T-helper 9 cell (primary cell): ENCODE measurements around the gene CD47.

Experiments
- DNase-seq: peaks from one replicate; pipeline ENCODE4 v3.0.0-alpha.2; 2020

The CD47 gene

DNA sequence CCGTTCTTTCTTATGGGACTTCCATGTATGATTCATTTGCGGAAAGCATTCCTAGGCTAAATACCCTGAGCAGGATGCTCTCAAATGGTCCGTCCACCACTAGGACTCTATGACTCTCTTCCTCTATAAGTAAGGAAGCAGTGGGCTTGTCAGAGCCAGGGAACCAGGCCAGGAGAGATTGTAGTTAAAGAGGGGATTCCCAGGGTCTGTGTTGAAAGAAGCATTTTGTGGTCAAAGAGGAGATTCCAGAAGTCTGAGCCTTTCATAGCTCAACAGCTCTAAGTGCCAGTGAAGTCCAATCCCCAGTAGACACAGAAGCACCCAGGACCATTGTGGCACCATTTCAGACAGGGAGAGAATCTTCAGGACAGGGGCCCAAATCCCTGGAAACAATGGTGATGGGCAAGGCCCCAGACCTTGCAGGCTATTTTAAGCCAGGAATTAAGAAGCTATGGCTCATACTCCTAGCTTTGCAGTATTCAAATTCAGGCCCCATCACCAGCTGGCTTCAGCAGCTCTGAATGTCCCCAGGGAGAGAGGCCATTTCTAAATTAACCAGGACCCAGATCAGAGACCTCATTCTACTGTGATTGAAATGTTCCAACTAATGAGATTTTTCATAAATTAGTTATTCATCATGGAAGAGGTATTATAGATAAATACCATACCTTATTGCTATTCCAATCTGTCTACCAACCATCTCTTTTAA lies 81.7 kb downstream of the CD47 start:
- DNase-seq: no peak

DNA sequence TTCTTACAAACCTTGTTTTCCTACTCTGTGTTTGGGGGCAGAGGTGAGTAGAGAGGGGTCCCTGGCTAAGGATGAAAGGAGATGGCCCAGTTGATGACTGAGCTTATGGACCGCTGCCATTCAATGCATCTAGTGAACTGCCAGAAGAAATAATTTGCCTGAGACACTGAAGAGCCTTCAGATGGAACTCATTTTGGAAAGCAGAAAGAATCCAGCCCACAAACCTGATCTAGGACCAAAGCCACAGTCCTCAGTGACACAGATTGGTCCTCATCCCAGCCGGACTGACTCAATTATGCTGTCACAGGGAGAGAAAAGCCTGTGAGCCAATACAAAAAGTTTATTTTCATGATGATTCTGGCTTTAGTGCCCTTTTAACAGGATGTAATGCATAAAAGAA lies 82.7 kb downstream of the CD47 start:
- DNase-seq: no peak

DNA sequence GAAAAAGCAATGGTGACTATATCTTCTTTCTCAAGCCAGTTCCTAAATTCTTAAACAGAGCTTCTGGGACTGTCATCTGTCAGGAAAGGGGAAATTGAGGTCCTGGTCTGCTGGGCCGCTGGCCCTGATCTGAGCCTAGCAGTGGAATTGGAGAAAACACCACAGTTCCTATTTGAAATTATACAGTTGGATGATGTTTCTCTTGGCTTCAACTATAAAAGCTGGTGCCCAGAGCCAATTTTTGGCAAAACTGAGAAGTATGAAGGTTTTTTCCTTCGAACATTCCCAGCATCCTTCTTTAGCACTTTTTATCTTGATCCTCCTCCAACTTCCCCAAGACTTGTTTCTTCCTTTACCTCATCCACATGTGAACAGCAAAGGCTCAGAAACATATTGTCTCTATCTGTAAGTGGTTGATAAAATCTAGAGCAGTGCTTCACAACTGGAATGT lies 83.9 kb downstream of the CD47 start:
- no peak for DNase-seq

DNA sequence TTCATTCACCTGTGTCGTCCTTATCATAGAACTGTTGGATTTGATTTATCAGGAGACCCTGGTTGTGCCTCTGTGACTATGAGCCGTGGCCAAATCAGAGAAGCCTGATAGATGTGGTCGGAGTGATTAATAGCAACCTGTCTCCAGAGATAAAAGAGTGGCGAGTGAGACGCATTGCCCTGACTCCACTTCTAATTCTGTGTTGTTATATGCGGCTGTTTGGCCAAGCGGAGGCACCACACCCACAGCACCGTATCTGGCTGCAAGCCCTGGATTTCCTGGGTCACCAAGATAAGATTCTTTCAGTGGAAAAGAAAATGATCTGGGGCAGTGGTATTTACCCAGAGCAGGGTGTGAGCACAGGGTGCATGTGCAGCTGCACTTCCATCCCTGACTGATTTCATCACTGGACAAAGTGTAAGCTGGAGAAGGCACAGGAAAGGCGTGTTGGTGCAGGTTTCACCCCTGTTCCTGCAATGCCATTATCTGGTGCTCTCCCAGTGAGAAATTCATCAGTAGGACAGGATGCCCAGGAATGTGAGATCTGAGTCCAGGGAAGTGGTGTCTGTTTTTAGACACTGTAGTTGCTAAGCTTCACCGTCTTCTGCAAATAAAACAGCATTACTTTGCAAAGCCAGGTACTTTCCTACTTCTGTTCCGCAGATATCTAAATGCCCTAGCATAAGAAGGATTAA lies 84.6 kb downstream of the CD47 start:
- DNase-seq: no peak

DNA sequence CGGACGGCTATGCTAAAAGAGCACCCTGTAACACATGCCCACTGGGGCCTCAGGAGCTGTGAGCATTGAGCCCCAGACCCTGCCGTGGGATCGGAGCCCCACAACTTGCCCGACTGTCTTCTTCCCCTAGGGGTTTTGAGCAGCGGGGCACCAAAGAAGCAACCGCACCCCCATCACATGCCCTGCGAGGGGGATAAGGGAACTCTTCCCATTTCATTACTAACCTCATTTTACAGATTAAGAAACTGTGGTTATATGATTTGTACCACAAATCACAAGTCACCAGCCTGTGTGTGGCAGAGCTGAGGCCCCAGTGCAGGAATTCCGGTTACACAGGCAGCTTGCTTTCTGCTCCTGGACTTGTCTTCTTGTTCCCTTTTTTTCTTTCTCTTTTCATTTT lies 86.2 kb downstream of the CD47 start:
- no peak for DNase-seq

DNA sequence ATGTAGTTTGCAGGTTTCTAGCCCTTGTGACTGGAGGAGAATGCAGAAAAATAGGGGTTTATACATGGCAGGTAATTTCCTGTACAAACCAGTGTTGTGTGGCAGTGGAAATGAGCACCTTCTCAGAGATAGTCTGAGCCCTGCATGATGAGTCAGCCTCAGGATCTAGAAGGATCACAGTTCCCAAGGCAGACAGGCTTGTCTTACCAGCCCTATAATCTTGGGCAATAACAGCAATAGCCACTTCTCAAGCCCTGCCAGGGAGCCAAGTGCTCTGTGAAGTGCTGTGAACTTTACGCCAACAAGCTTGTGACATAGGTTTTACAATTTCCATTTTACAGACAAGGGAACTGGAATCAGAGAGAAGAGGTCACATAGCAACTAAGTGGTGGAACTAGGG lies 89.4 kb downstream of the CD47 start:
- no peak for DNase-seq

DNA sequence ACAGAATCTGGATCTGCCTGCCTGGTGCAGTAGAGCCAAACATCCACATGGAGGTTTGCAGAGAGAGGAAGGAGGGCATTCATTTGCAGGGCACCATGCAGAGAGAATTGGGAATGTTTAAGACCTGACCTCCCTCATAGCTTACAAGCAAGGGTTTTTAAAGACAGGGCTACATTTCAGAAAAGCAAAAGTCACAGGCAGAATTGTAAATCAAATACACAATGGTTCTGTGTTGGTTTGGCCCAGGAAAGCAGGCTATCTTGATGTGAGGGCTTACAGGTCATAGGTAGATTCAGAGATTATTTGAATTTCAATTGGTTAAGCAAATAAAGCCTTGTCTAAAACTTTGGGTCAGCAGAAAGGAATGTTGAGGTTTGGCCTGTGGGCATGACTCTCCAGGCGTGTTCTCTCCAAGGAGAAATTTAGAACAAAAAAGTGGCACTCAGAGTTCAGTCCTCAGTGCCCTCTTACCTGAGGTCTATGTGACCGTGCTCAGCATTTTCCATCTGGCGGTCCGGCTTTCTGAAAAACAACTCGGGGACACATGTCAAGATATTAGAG lies 91.5 kb downstream of the CD47 start:
- DNase-seq: no peak

DNA sequence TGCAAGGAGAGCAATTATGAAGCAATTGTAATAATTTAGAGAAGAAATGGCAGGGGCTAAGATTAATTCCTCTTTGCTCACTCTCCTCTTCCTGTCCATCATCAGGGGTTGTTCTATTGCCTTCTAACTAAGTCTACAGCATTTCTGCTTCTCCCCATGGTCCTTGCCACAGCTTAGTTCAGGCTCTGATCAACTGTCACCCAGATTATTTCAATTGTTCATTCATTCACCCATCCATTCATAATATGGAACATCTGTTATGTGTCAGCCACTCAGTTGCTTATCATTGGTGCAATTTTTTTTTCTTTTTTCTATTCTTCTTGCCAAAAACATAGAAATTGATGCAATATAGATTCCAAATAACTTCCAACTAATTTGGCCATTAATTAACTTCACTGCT lies 93.2 kb downstream of the CD47 start:
- DNase-seq: no peak

DNA sequence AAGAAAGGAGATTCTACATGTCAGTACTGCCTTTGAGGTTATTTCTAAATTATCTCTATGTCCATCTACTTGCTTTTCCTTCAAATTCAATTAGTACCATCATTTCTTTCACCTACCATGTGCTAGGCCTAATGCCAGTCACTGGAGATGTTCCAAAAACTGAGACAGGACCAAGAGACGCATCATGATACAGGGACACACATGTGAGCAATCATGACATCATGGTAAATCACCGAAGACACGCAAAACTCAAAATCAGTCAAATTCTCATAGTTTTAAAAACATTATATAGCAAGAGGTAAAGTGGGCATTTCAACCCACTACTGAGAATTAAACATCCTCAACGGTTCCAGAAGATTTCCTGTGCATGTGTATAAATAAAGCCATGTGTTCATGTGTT lies 95.0 kb downstream of the CD47 start:
- DNase-seq: no peak

DNA sequence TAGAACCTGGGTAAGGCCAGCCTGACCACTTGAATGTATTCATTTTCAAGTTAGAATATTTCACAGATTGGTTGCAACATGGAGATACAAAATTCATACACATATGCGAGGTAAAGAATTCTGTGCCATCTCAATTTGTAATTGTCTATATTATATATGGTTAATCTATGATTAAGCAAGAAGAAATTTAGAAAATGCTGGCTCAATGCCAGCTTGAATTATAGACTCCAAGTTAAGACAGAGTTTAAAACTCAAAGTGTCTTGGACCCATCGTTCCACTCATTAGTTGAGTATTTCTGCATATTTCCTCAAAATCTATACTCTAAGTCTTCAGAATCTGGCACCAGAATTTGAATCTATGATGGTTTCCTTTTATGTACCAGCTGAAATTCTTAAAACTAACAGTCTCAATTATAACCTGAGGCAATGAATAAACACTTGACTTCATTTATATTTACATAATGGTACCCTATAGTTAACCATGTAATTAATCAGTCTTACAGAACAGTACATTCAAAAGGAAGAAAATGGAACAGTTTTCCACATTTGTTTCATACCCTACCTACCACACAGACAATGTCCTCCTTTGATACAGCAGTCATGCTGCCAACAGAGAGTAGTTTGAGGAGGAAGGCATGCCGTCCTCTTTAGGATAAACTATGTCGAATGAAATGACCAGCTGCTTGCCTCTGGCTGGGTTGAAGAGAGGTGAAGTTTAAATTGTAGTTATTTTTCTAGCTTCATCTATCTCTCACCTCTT lies 95.7 kb downstream of the CD47 start:
- no peak for DNase-seq

DNA sequence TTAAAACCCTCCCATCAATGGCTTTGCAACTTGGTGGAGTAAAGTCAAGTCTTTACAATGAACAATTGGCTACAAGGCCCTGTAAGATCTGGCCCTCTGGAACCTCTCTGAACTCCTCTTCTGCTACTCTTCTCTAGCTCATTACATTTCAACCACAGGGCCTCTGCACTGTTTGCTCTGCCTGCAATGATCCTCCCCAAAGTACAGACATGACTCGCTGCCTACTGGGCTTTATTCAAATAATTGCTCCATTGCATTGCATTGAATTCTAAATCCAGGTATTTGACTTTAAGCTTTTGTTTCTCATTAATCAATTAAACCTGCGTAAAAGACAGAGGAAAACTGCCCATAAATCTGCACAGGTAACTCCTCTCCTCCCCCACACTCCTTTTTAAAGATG lies 96.7 kb downstream of the CD47 start:
- DNase-seq: no peak

DNA sequence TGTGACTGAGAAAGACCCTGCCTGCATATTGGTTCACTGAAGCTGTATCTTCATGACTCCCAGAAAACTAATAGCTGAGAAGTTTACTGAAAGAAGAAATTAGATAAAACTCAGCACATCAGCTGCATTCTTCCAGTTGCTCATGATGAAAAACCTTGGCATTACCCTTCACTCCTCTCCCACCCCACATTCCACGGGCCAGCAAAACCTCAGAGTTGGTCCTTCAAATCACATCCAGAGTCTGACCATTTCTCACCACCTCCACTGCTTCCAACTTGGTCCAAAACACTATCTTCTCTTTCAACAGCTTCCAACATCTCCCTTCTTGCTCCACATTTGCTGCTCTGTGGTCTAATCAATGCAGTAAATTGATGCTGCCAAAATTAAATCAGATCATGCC lies 97.1 kb downstream of the CD47 start:
- DNase-seq: no peak
